Measurements from ENCODE around the gene GRK4. TPM values are rescaled to one million over a fixed set of nuclear protein-coding genes. Genes with fewer than 3 reads are reported as not detected.
A peak's percentile ranks its signal among the peaks of the same experiment; 100 is the strongest.

GRK4 gene
- total and polyA plus RNA-seq, 2 of the 4 experiments (the other 2 are of a cell fraction): 1.6 to 2.2 TPM

DNA sequence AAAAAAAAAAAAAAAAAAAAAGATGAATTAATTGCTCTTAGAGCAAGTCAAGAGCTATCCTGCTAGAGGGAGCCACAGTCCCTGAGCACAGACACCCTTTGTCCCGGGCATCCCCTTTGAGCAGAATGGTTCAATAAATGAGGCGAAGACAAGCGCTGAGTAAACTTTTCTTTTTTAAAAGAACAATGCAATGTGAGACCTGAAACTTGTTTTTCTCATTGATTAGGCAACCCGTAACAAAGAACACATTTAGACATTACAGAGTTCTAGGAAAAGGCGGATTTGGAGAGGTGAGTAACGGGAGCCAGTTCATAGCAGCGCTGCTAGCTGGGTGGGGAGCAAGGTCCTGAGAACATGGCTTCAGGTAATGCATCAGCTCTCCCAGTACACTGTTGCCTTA, 46.1 kb downstream of the GRK4 start:
- no peak overlapping the region for H4K91ac ChIP-seq (ENCODE audit: insufficient read depth, low read depth, low read length)
- H2BK120ac ChIP-seq (ENCODE audit: low read depth, low read length): no peak overlapping the region
- H2BK15ac ChIP-seq (ENCODE audit: low read depth, low read length): no peak overlapping the region
- H2AK5ac ChIP-seq (ENCODE audit: low read depth, low read length): no peak overlapping the region
- no peak overlapping the region for H3K4me3 ChIP-seq (ENCODE audit: insufficient read depth, low read depth, low read length)
- H3K56ac ChIP-seq (ENCODE audit: extremely low read depth, insufficient read depth, low read length): no peak overlapping the region
- no peaks in the 10 kb centered on the region for H3K9me3 ChIP-seq (ENCODE audit: control insufficient read depth, insufficient read depth, low read length)
- in situ Hi-C loops (cut with MboI; ENCODE audit: low sequenced_read_pairs): no loop called here
- no CpG with 5 or more reads among the region's 7 CpGs for WGBS, 2 experiments (ENCODE audit: extremely low coverage in 2 of 2, insufficient read length in 1 of 2)
- no peak overlapping the region for H2AFZ ChIP-seq (replicated peaks; ENCODE audit: low read length, poor library complexity)
- TF ChIP-seq CTCF (conservative IDR thresholded peaks at IDR 0.05; ENCODE audit: low read depth, low read length): peak; percentile 24; the same call in 1 of the 2 replicates
- TF ChIP-seq BHLHE40 (IDR thresholded peaks at IDR 0.05; ENCODE audit: low read depth, low read length): no peak
- no peak overlapping the region for H2BK5ac ChIP-seq (ENCODE audit: low read depth, low read length, poor library complexity, severe bottlenecking)
- no peak overlapping the region for H3K4me2 ChIP-seq (ENCODE audit: low read depth, low read length)
- dilution Hi-C loops (cut with HindIII; ENCODE audit: low sequenced_read_pairs, unreplicated experiment): no loop called here
- ATAC-seq (ENCODE audit: low read depth) (no peak), DNase-seq (no peak)
- H3K27me3 ChIP-seq (ENCODE audit: control insufficient read depth, insufficient read depth, low read length): no peaks in the 10 kb centered on the region; the same call in 1 of the 2 replicates
- no peaks in the 10 kb centered on the region for H3K36me3 ChIP-seq (ENCODE audit: control insufficient read depth, insufficient read depth, low read length)
- no peaks in the 10 kb centered on the region for H3K79me1 ChIP-seq (ENCODE audit: low read depth in 1 of 2, low read length in 2 of 2)
- H3K23ac ChIP-seq (ENCODE audit: low read depth, low read length): no peak overlapping the region
- H2AK9ac ChIP-seq (replicated peaks; ENCODE audit: low read depth, low read length, poor library complexity): no peak overlapping the region
- no peaks in the 10 kb centered on the region for H4K20me1 ChIP-seq (ENCODE audit: insufficient read depth, low read length)
- H3K14ac ChIP-seq (replicated peaks; ENCODE audit: low read depth, low read length): no peak overlapping the region
- H3K27ac ChIP-seq (ENCODE audit: insufficient read depth, low read length): no peak overlapping the region
- peaks cover 4% of the 10 kb centered on the region for H3K4me1 ChIP-seq (ENCODE audit: control insufficient read depth, insufficient read depth, low read length)
- peaks cover 6% of the 10 kb centered on the region; the same call in 1 of the 2 replicates for H3K9me1 ChIP-seq (ENCODE audit: insufficient read depth, low read length)
- ChIA-PET CTCF (interaction anchor here (0.7 kb wide), 1 partner anchor 192 kb away, joined by 3 read pairs; no protein-coding TSS in a partner anchor), POLR2A (ENCODE audit: unreplicated experiment) (no interaction called here)
- H2BK20ac ChIP-seq (ENCODE audit: low read depth, low read length): no peak overlapping the region
- no peak overlapping the region for H4K8ac ChIP-seq (ENCODE audit: low read depth in 2 of 2, low read length in 2 of 2)
- H3K4ac ChIP-seq (ENCODE audit: low read depth, low read length): no peak overlapping the region
- no peak overlapping the region for H3K9ac ChIP-seq (ENCODE audit: low read depth, low read length)
- H4K5ac ChIP-seq (ENCODE audit: low read depth, low read length): no peak overlapping the region
- no TSS peak for BruUV-seq (replicated peaks)
- H3K18ac ChIP-seq (ENCODE audit: low read depth, low read length): no peak overlapping the region
- intact Hi-C loops (cut with micrococcal nuclease): no loop called here
